Measurements from ENCODE around the gene TAF4B. TPM values are rescaled to one million over a fixed set of nuclear protein-coding genes. Genes with fewer than 3 reads are reported as not detected.

TAF4B gene
- total and polyA plus RNA-seq, 2 of the 8 experiments (the other 6 are each of a cell fraction or from before 2014, with no cell fraction given) = 9.3 to 19.8 TPM

- H4K91ac ChIP-seq (replicated peaks; ENCODE audit: insufficient read length, low read length) = no peak overlapping the region
- H4K20me1 ChIP-seq (replicated peaks in 1 of 2; ENCODE audit: control insufficient read depth in 1 of 2, insufficient read depth in 2 of 2, low read length in 2 of 2) = no peaks in the 10 kb centered on the region
- no peak overlapping the region for H2AK5ac ChIP-seq (ENCODE audit: low read depth, low read length)
- no peak overlapping the region for H3K14ac ChIP-seq (ENCODE audit: insufficient read length)
- 0 out of 2 replicates have a peak overlapping the region, but pooled peaks have one; percentile 38 for H2BK15ac ChIP-seq (ENCODE audit: low read length)
- no peaks in the 10 kb centered on the region for H3K9me3 ChIP-seq (ENCODE audit: insufficient read depth in 2 of 2, low read depth in 1 of 2, low read length in 1 of 2)
- DNase-seq (ENCODE audit: low read depth in 1 of 2, low spot score in 2 of 2) (no peak), FAIRE-seq (no peak)
- H3K4me3 ChIP-seq (ENCODE audit: extremely low read depth in 1 of 4, insufficient read depth in 2 of 4, low read depth in 3 of 4, low read length in 4 of 4) = no peak overlapping the region
- no peak overlapping the region for H2BK12ac ChIP-seq (ENCODE audit: low read depth, low read length)
- no peak overlapping the region for H3K56ac ChIP-seq (replicated peaks; ENCODE audit: insufficient read length, low read depth, low read length)
- H2AFZ ChIP-seq (ENCODE audit: low read length) = no peak overlapping the region
- H3K4me2 ChIP-seq (ENCODE audit: insufficient read depth in 1 of 2, low read depth in 2 of 2, low read length in 2 of 2) = no peak overlapping the region
- no peak overlapping the region for H3K23ac ChIP-seq (ENCODE audit: insufficient read length)
- no peak overlapping the region for H3K18ac ChIP-seq (ENCODE audit: extremely low read depth, low read length)
- H3K27ac ChIP-seq (ENCODE audit: low read depth, low read length) = no peak overlapping the region
- peaks cover 0 to 4% (median 2%) of the 10 kb centered on the region in 4 experiments; a peak in 2 of 7 replicates for H3K4me1 ChIP-seq (replicated peaks in 1 of 4; ENCODE audit: control insufficient read depth in 3 of 4, insufficient read depth in 4 of 4, low read length in 3 of 4)
- TF ChIP-seq, protein P1, sequence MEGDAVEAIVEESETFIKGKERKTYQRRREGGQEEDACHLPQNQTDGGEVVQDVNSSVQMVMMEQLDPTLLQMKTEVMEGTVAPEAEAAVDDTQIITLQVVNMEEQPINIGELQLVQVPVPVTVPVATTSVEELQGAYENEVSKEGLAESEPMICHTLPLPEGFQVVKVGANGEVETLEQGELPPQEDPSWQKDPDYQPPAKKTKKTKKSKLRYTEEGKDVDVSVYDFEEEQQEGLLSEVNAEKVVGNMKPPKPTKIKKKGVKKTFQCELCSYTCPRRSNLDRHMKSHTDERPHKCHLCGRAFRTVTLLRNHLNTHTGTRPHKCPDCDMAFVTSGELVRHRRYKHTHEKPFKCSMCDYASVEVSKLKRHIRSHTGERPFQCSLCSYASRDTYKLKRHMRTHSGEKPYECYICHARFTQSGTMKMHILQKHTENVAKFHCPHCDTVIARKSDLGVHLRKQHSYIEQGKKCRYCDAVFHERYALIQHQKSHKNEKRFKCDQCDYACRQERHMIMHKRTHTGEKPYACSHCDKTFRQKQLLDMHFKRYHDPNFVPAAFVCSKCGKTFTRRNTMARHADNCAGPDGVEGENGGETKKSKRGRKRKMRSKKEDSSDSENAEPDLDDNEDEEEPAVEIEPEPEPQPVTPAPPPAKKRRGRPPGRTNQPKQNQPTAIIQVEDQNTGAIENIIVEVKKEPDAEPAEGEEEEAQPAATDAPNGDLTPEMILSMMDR (IDR thresholded peaks at IDR 0.05; ENCODE audit: control extremely low read depth in 1 of 3, insufficient read depth in 1 of 3, low read depth in 1 of 3, low read length in 3 of 3) = peak; percentile 44 to 58 (median 51)
- TF ChIP-seq RAD21 (IDR thresholded peaks at IDR 0.05 in 1 of 2, conservative IDR thresholded peaks at IDR 0.05 in 1 of 2; ENCODE audit: low read depth in 2 of 2, low read length in 2 of 2) (peak; percentile 73 to 78), POLR2A (IDR thresholded peaks at IDR 0.05; ENCODE audit: control extremely low read depth in 1 of 2, low read depth in 2 of 2, low read length in 2 of 2) (no peak)
- ChIA-PET CTCF (ENCODE audit: partially characterized antibody) (interaction anchor here (0.5 to 3.7 kb wide), 16 partner anchors 8 to 241 kb away, joined by 3 to 26 read pairs (median 4); partner anchors contain the start of gene KCTD1), POLR2A (ENCODE audit: partially characterized antibody) (no interaction called here)
- no peaks in the 10 kb centered on the region for H3K36me3 ChIP-seq (ENCODE audit: control insufficient read depth in 2 of 4, insufficient read depth in 4 of 4, low read length in 3 of 4)
- H3K23me2 ChIP-seq (ENCODE audit: low read depth, low read length) = no peaks in the 10 kb centered on the region
- no peaks in the 10 kb centered on the region for H3K27me3 ChIP-seq (replicated peaks in 1 of 4; ENCODE audit: control insufficient read depth in 3 of 4, extremely low read depth in 1 of 4, insufficient read depth in 3 of 4, low read length in 3 of 4)
- no peak overlapping the region for H2BK120ac ChIP-seq (replicated peaks; ENCODE audit: low read depth, low read length)
- H4K5ac ChIP-seq (ENCODE audit: insufficient read length, low read depth, low read length) = no peak overlapping the region
- no peaks in the 10 kb centered on the region for H3K79me1 ChIP-seq (ENCODE audit: low read depth, low read length)
- H3K9ac ChIP-seq (replicated peaks in 1 of 4; ENCODE audit: extremely low read depth in 1 of 4, low read depth in 3 of 4, low read length in 3 of 4) = no peak overlapping the region
- H3K4ac ChIP-seq (replicated peaks; ENCODE audit: insufficient read length, low read depth, low read length) = no peak overlapping the region
- no peak overlapping the region for H2BK20ac ChIP-seq (ENCODE audit: low read length)
- 66% methylated on average over 5 of the region's 5 CpGs; no CpG with 5 or more reads in 1 of the 2 experiments for WGBS, 2 experiments (ENCODE audit: extremely low coverage in 1 of 2, insufficient coverage in 1 of 2, insufficient read length in 1 of 2, insufficient replicate concordance in 2 of 2, low coverage in 1 of 2, low lambda C conversion rate in 2 of 2, missing lambda C conversion rate in 1 of 2)
- no peaks in the 10 kb centered on the region for H3K79me2 ChIP-seq (ENCODE audit: control insufficient read depth in 1 of 2, insufficient read depth in 2 of 2, low read length in 2 of 2)
- H2BK5ac ChIP-seq (ENCODE audit: low read depth, low read length) = no peak overlapping the region; the same call in 1 of the 2 replicates
- H4K8ac ChIP-seq (ENCODE audit: extremely low read depth, insufficient read depth, low read length) = no peak overlapping the region; the same call in 1 of the 2 replicates
Observed at GRCh38 chr18:26405190-26405801, 179.1 kb downstream of the TAF4B start.
